GM12878 (cell line): ENCODE results near the gene SLC6A9. TPM values are rescaled to one million over a fixed set of nuclear protein-coding genes. Genes with fewer than 3 reads are reported as not detected.

Source experiments
- ATAC-seq: fragments of 200-7000 bp; cut with Tn5 transposase; 3 replicates; pipeline ENCODE4 v1.9.1; 2020; ENCODE audit warnings: mild to moderate bottlenecking, moderate library complexity
- BruUV-seq: library from RNA; stranded (reverse); fragments of 400-500 nt; replicated peaks from 2 replicates; lab custom pipeline; 2021; lab: Mats Ljungman, UMichigan
- CTCF ChIA-PET: fragments of 300-600 bp; sonication (Branson Sonifier 250); formaldehyde crosslinking; extraction: SDS; loops from one replicate; lab custom pipeline; 2021; ENCODE audit warnings: inconsistent platforms; lab: Yijun Ruan, JAX
- POLR2A ChIA-PET: fragments of 350-600 bp; formaldehyde crosslinking; extraction: SDS; loops from one replicate; lab custom pipeline; 2021; ENCODE audit warnings: inconsistent platforms; lab: Charles Lee
- RAD21 ChIA-PET: fragments of 300-600 bp; sonication (Branson Sonifier 250); formaldehyde crosslinking; loops from one replicate; lab custom pipeline; 2023; ENCODE audit warnings: antibody characterized with exemption; ENCODE audit not compliant: unreplicated experiment; lab: Charles Lee
- SMC1A ChIA-PET: fragments of 300-600 bp; sonication (Branson Sonifier 250); formaldehyde crosslinking; loops from one replicate; lab custom pipeline; 2023; ENCODE audit not compliant: unreplicated experiment, uncharacterized antibody; lab: Charles Lee
- DNase-seq: peaks from one replicate; pipeline ENCODE4 v3.0.0-alpha.2; 2011; ENCODE audit warnings: low read depth, low spot score
- FAIRE-seq: peaks from 3 replicates; lab custom pipeline; 2011; peaks lifted over from hg19 to GRCh38; lab: Jason Lieb, UNC
- H2AFZ ChIP-seq: 2 replicates; pipeline ENCODE4 v1.6.0; 2011; ENCODE audit warnings: low read depth, low read length, control low read depth; ENCODE audit not compliant: control insufficient read depth
- H3K27ac ChIP-seq: 2 replicates; pipeline ENCODE4 v1.5.1; 2011; ENCODE audit warnings: control low read depth; ENCODE audit not compliant: control insufficient read depth, insufficient read depth
- H3K27me3 ChIP-seq, 2 experiments: replicated peaks in 1 of 2; 2 replicates each; pipeline versions ENCODE4 v1.6.0 to v1.6.1; 2011; ENCODE audit warnings: low read length in 1 of 2; ENCODE audit not compliant: control insufficient read depth in 2 of 2, insufficient read depth in 2 of 2
- H3K36me3 ChIP-seq, 2 experiments: 2 replicates each; pipeline ENCODE4 v1.5.1; 2011; ENCODE audit warnings: low read length in 1 of 2; ENCODE audit not compliant: control insufficient read depth in 2 of 2, insufficient read depth in 2 of 2
- H3K4me1 ChIP-seq: 2 replicates; pipeline ENCODE4 v1.6.1; 2011; ENCODE audit warnings: mild to moderate bottlenecking, low read length, moderate library complexity, mixed read lengths; ENCODE audit not compliant: control insufficient read depth, insufficient read depth
- H3K4me2 ChIP-seq: 2 replicates; pipeline ENCODE4 v1.6.0; 2011; ENCODE audit warnings: control low read depth; ENCODE audit not compliant: control insufficient read depth, insufficient read depth
- H3K4me3 ChIP-seq: fragments of 200-600 bp; sonication (generic); 2 replicates; pipeline ENCODE4 v1.5.1; 2016
- H3K79me2 ChIP-seq: 2 replicates; pipeline ENCODE4 v1.6.0; 2011; ENCODE audit warnings: low read length; ENCODE audit not compliant: control insufficient read depth, insufficient read depth
- H3K9ac ChIP-seq: 2 replicates; pipeline ENCODE4 v1.8.0; 2011; ENCODE audit warnings: low read length, control low read depth, mixed read lengths; ENCODE audit not compliant: control insufficient read depth, insufficient read depth
- H3K9me3 ChIP-seq: replicated peaks from 3 replicates; pipeline ENCODE4 v1.5.1; 2011; ENCODE audit warnings: mild to moderate bottlenecking, low read length; ENCODE audit not compliant: control insufficient read depth, insufficient read depth
- H4K20me1 ChIP-seq: 2 replicates; pipeline ENCODE4 v1.6.0; 2011; ENCODE audit not compliant: control insufficient read depth, insufficient read depth
- CHD2 ChIP-seq: IDR thresholded peaks from 2 replicates; pipeline ENCODE4 v1.6.1; 2011; ENCODE audit warnings: low read depth, low read length, improper control_type of control experiment, borderline replicate concordance
- EGR1 ChIP-seq, 2 experiments: IDR thresholded peaks; 1 replicate in 1 of 2; 2 replicates in 1 of 2; pipeline ENCODE4 v1.6.1; 2011 to 2012; ENCODE audit warnings: low read depth in 2 of 2, low read length in 2 of 2, borderline replicate concordance in 1 of 2, mild to moderate bottlenecking in 1 of 2, moderate library complexity in 1 of 2
- EP300 ChIP-seq, 2 experiments: fragments of 150-350 bp in 1 of 2; IDR thresholded peaks; 2 replicates each; pipeline ENCODE4 v1.6.1; 2011 to 2012; ENCODE audit warnings: low read depth in 2 of 2, low read length in 2 of 2, borderline replicate concordance in 1 of 2, improper control_type of control experiment in 1 of 2, inconsistent platforms in 1 of 2; ENCODE audit not compliant: control insufficient read depth in 1 of 2
- MEF2A ChIP-seq: IDR thresholded peaks from 2 replicates; pipeline ENCODE4 v1.6.1; 2011; ENCODE audit warnings: low read depth, mild to moderate bottlenecking, low read length, moderate library complexity; ENCODE audit not compliant: insufficient read depth
- MXI1 ChIP-seq: fragments of 150-350 bp; IDR thresholded peaks from 2 replicates; pipeline ENCODE4 v1.6.1; 2011; ENCODE audit warnings: low read depth, mild to moderate bottlenecking, inconsistent platforms, low read length, improper control_type of control experiment
- NR2C1 ChIP-seq: fragments of 450-650 bp; IDR thresholded peaks from 2 replicates; pipeline ENCODE4 v1.6.1; 2017; ENCODE audit warnings: antibody characterized with exemption, mild to moderate bottlenecking, moderate library complexity
- NR2C2 ChIP-seq: IDR thresholded peaks from 2 replicates; pipeline ENCODE4 v1.6.1; 2011; ENCODE audit warnings: borderline replicate concordance, low read depth; ENCODE audit not compliant: control insufficient read depth, insufficient read length
- POU2F2 ChIP-seq: IDR thresholded peaks from 3 replicates; pipeline ENCODE4 v1.6.1; 2011; ENCODE audit warnings: low read depth, mild to moderate bottlenecking, low read length, borderline replicate concordance
- ZNF207 ChIP-seq: fragments of 450-650 bp; IDR thresholded peaks from 2 replicates; pipeline ENCODE4 v1.6.1; 2014; ENCODE audit warnings: antibody characterized with exemption, mild to moderate bottlenecking, borderline replicate concordance
- WGBS: methylation state at CpG from one replicate; pipeline ENCODE4 v1.1.6; 2016; ENCODE audit warnings: low lambda C conversion rate; ENCODE audit not compliant: insufficient replicate concordance, insufficient coverage; ENCODE audit errors: missing lambda C conversion rate; 5-methylcytosine and 5-hydroxymethylcytosine counted together
- in situ Hi-C: fragments of 300-500 bp; cut with MboI; formaldehyde crosslinking; loops from 9 replicates; pipeline ENCODE4 v1.14.3; 2018; ENCODE audit warnings: mixed read lengths
- intact Hi-C: fragments of 100-400 bp; cut with micrococcal nuclease; formaldehyde crosslinking; loops from one replicate; pipeline ENCODE4 v1.14.2; 2022; ENCODE audit not compliant: unreplicated experiment
- polyA plus RNA-seq, 11 experiments: library from polyadenylated mRNA; depleted of rRNA in 4 of 11; unstranded in 6 of 11; stranded (reverse) in 5 of 11; fragments of >200 nt; fragmentation: Nextera tagmentation in 4 of 11; fragmentation: Illumina TruSeq in 1 of 11; extraction: Ambion mirVana in 4 of 11; extraction: Trizol in 1 of 11; gene quantifications; 1 replicate in 1 of 11; 2 replicates in 10 of 11; pipeline versions ENCODE4 v1.2.1 to v1.2.3, GENCODE V29; 2011 to 2016; ENCODE audit warnings: inconsistent platforms in 2 of 11, missing spikeins in 2 of 11, low read depth in 1 of 11
- total RNA-seq, 4 experiments: library from RNA; depleted of rRNA in 3 of 4; stranded (reverse); fragments of >200 nt in 3 of 4; fragmentation: Illumina TruSeq in 1 of 4; extraction: Trizol in 1 of 4; gene quantifications; 2 replicates each; pipeline versions ENCODE4 v1.2.1 to v1.2.3, GENCODE V29; 2013 to 2021
- TF ChIP-seq, protein P1 (sequence below): fragments of 450-650 bp; IDR thresholded peaks from 2 replicates; pipeline ENCODE4 v1.6.1; 2017; ENCODE audit warnings: mild to moderate bottlenecking

Gene SLC6A9
- total and polyA plus RNA-seq, 10 of the 15 experiments (the other 5 are each of a cell fraction or from before 2014, with no cell fraction given), result 0.02 to 2.0 (median 0.63) TPM

DNA sequence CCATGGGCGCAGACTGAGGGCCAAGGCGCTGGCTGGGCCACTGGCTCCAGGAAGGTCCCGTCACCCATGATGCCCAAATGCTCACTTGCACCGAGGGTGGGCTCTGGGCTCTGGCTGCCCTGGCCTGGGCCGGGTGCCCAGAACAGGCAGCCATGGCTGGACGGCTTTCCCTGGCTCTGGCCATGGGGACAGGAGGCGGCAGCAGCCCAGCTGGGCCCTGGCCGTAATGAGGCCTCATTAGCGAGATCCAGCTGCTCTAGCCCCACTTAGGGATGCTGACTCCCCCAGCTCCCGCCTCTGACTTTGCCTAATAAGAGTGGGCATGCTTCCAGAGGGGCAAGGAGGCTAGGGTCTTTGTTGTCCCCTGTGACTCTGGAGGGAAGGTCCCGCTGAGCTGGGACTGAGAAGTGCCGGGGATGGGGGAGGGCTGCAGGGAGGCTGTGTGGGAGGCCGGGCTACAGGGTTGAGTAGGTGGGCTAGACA, 11.8 kb downstream of the SLC6A9 start:
- Histone ChIP-seq H3K4me3 (no peak overlapping the region), H3K4me1 (no peaks in the 10 kb centered on the region), H3K79me2 (no peaks in the 10 kb centered on the region), H3K27me3 (no peaks in the 10 kb centered on the region), H2AFZ (no peak overlapping the region), H3K4me2 (no peak overlapping the region), H3K9me3 (no peaks in the 10 kb centered on the region), H3K9ac (no peak overlapping the region), H4K20me1 (no peaks in the 10 kb centered on the region), H3K36me3 (no peaks in the 10 kb centered on the region), H3K27ac (no peak overlapping the region)
- no peak for FAIRE-seq
- RAD21 ChIA-PET, result no interaction called here
- SMC1A ChIA-PET, result no interaction called here
- CTCF ChIA-PET, result interaction anchor here (1.8 kb wide), 1 partner anchor 14 kb away, joined by 7 read pairs; no protein-coding TSS in a partner anchor
- no peak for DNase-seq
- TF ChIP-seq ZNF207, result no peak
- TF ChIP-seq MEF2A, result no peak
- TF ChIP-seq CHD2, result no peak
- TF ChIP-seq EGR1 (IDR thresholded peaks at IDR 0.05; ENCODE audit: borderline replicate concordance in 1 of 2, low read depth in 2 of 2, low read length in 2 of 2), result no peak
- intact Hi-C loops (no loop called here), in situ Hi-C loops (no loop called here)
- WGBS, result 71% methylated on average over 12 of the region's 13 CpGs
- ATAC-seq, result no peak
- POLR2A ChIA-PET, result no interaction called here
- no TSS peak for BruUV-seq

DNA sequence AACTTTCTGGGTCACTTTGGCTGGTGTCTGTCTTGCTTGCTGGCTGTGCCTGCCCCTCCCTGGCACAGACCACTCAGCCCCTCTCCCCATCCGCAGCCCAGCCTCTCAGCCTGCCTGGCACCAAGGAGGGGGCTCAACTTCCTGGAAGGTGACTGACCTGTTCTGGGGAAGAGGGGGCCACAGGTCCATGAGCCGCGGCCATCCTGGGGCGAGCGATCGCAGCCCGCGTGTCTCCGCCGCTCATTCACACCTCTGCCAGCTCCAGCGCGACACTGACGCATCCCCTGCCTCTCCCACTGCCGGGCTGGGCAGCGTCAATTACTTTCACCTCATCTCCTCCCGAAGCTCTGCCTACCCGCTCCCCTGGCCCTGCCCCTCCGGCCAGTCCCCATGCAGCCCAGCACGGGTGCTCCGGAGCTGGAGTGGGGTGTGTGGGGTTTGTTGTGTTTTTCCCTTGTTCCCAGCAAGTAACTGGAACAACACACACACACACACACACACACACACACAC, 14.3 kb downstream of the SLC6A9 start:
- Histone ChIP-seq H3K27ac (no peak overlapping the region), H3K79me2 (no peaks in the 10 kb centered on the region), H3K4me1 (no peaks in the 10 kb centered on the region)
- DNase-seq, result no peak
- POLR2A ChIA-PET, result no interaction called here
- TF ChIP-seq EP300 (IDR thresholded peaks at IDR 0.05; ENCODE audit: borderline replicate concordance in 1 of 2, control insufficient read depth in 1 of 2, low read depth in 2 of 2, low read length in 2 of 2), result no peak
- no peak for TF ChIP-seq NR2C1
- TF ChIP-seq NR2C2, result no peak
- no peak for TF ChIP-seq POU2F2
- TF ChIP-seq, protein P1, sequence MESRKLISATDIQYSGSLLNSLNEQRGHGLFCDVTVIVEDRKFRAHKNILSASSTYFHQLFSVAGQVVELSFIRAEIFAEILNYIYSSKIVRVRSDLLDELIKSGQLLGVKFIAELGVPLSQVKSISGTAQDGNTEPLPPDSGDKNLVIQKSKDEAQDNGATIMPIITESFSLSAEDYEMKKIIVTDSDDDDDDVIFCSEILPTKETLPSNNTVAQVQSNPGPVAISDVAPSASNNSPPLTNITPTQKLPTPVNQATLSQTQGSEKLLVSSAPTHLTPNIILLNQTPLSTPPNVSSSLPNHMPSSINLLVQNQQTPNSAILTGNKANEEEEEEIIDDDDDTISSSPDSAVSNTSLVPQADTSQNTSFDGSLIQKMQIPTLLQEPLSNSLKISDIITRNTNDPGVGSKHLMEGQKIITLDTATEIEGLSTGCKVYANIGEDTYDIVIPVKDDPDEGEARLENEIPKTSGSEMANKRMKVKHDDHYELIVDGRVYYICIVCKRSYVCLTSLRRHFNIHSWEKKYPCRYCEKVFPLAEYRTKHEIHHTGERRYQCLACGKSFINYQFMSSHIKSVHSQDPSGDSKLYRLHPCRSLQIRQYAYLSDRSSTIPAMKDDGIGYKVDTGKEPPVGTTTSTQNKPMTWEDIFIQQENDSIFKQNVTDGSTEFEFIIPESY, result no peak
- no peak for TF ChIP-seq MXI1
- TF ChIP-seq, all 136 proteins: peak for 0
- Histone ChIP-seq H3K36me3 (no peaks in the 10 kb centered on the region), H3K9ac (no peak overlapping the region), H2AFZ (no peak overlapping the region), H3K4me3 (no peak overlapping the region), H4K20me1 (no peaks in the 10 kb centered on the region), H3K9me3 (no peaks in the 10 kb centered on the region), H3K4me2 (no peak overlapping the region), H3K27me3 (no peaks in the 10 kb centered on the region; a peak in 1 of 4 replicates)
- WGBS, result 82% methylated on average over 20 of the region's 20 CpGs
- ATAC-seq (no peak), FAIRE-seq (no peak)
- SMC1A ChIA-PET, result no interaction called here
- in situ Hi-C loops, result no loop called here
- CTCF ChIA-PET, result interaction anchor here (1.1 to 1.2 kb wide), 2 partner anchors 10 to 11 kb away, joined by 3 to 5 read pairs; no protein-coding TSS in a partner anchor
- BruUV-seq, result no TSS peak
- RAD21 ChIA-PET, result no interaction called here
- intact Hi-C loops, result no loop called here
